Skin of body (tissue), 2 donors: ENCODE data around the gene ARVCF. TPM values are rescaled to one million over a fixed set of nuclear protein-coding genes. Genes with fewer than 3 reads are reported as not detected.
A peak's percentile ranks its signal among the peaks of the same experiment; 100 is the strongest.

ENCODE experiments used
- DNase-seq: peaks from one replicate; lab custom pipeline; 2025; lab: John Stamatoyannopoulos, UW
- total RNA-seq: library from RNA; depleted of rRNA; stranded (reverse); fragments of >200 nt; gene quantifications from one replicate; pipeline ENCODE4 v1.2.3, GENCODE V29; 2014

Gene ARVCF
- total RNA-seq, 1 donor from 2014 or later = 15.1 TPM

DNA sequence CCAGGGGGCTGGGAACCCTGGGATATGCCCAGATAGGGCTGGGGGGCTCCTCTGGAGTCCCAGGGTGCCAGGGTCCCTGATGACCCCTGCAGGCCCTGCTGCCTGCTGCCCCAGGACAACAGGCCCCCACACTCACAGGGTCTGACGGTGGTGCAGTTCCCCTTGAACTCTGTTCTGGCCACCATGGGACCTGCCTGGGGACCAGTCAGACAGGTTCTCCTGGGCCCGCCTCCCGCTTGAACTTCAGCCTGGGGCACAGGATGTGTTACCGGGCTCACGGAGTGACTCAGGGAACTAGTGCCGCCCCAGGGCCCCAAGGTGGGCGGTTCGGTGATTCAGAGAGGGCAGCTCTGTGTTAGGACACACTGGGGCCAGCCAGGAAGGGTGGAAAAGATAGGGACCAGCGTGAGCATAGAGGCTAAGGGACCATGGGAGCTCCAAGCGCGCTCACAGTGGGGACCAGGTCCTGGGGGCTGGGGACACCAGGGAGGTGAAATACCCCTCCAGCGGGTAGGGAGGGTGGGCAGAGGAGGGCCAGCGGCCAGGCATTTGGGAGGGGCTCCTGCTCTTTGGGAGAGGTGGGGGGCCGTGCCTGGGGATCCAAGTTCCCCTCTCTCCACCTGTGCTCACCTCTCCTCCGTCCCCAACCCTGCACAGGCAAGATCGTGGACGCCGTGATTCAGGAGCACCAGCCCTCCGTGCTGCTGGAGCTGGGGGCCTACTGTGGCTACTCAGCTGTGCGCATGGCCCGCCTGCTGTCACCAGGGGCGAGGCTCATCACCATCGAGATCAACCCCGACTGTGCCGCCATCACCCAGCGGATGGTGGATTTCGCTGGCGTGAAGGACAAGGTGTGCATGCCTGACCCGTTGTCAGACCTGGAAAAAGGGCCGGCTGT is 53.5 kb downstream of the ARVCF start:
- DNase-seq = peak; percentile 17

GRCh38 chr22:19962246-19962908 is 54.2 kb downstream of the ARVCF start:
- peak; percentile 46 for DNase-seq

- no peak for DNase-seq
Measured at GRCh38 chr22:19961868-19962245, 54.8 kb downstream of the ARVCF start.

DNA sequence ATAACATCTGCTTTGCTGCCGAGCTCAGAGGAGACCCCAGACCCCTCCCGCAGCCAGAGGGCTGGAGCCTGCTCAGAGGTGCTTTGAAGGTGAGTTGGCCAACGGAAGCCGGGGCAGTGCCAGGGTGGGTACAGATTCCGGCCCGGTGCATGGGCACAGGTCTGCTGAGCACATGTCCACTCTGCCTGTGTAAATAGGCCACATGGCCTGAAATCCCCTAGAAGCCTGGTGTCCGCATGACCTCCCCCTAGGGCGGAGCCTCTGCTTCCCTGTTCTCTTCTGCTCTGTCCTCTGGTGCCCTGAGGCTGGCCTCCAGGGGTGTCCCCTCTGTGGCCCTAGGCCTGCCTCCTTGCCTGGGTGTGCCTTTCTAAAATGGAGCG is 55.4 kb downstream of the ARVCF start:
- DNase-seq = no peak

DNA sequence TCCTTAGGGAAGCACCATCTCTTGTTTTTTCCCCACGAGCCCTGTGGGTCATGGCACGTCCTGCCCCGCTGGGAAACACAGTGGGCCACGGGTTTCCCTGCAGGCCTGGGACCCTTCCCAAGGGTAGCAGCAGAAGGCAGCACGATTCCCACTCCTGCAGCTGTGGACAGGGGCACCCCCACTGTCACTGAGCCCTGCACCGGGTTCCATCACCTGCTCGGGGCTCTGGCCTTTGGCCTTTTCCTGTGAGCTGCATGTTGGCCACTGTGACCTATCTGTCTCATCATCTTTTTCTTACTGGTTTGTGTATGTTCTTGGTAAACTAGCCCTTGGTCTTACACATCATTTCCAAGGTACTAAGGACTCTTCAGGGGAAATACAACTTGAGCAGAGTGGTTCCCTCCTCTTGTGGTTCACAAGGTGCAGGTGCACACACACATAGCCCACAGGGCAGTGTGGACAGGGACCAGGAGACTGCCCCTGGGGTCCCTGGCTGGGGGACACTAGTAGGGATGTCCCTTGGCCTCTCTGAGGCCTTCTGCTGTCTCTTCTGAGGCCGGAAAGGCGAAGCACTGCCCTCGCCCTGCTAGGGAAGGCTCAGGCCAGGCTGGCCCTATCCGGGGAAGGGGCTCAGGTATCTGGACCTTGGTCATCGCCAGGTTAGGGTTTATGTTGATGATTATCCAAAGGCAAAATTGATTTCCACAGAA is 56.0 kb downstream of the ARVCF start:
- DNase-seq = no peak

- no peak for DNase-seq
Measured at GRCh38 chr22:19959587-19960490, 56.8 kb downstream of the ARVCF start.

- peak; percentile 62 for DNase-seq
Measured at GRCh38 chr22:19959043-19959586, 57.5 kb downstream of the ARVCF start.

DNA sequence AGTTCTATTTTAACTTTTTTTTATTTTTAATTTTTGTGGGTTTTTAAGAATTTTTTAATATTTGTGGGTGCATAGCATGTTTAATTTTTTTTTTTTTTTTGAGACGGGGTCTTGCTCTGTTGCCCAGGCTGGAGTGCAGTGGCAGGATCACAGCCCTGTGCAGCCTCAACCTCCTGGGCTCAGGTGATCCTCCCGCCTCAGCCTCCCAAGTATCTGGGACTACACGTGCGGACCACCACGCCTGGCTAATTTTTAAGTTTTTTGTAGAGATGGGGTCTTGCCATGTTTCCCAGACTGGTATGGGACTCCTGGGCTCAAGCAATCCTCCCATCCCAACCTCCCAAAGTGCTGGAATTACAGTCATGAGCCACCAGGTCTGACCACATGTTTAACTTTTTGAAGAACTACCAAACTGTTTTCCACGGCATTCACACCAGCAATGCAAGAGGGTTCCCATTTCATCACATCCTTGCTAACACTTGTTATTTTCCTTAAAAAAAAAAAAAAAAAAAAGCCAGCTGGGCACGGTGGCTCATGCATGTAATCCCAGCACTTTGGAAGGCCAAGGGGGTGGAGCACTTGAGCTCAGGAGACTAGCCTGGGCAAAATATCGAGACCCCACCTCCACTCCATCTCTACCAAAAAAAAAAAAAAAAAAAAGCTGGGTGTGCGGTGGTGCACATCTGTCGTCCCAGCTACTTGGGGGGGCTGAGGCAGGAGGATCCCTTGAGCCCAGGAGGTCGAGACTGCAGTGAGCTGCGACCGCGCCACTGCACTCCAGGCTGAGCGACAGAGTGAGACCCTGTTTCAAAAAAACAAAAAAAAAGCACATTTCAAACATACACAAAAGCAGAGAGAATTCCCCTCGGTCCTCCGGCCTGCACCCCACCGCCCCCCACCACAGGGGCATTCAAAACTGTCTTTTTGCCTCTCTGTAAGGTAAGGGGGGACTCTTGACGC is 58.3 kb downstream of the ARVCF start:
- no peak for DNase-seq

GRCh38 chr22:19957445-19957844 is 59.2 kb downstream of the ARVCF start:
- DNase-seq = no peak

GRCh38 chr22:19955241-19956128 is 61.1 kb downstream of the ARVCF start:
- no peak for DNase-seq

DNA sequence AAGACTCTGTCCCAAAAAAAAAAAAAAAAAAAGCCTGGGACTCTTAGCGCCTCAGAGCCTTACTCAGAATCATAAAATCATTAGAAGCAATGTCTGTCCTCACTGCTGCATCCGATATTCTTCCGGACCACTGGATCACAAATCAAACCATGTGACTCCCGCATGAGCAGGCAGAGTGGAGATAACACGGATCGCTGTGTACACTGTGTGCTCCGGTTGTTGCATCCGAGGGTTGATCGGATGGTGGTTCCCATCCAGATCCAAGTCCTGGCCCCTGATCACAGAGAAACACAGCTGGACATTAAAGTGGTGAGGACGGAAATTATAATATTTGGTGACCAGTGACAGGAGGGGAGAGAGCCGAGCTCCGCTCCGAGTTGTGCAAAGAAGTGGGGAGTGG is 65.3 kb downstream of the ARVCF start:
- DNase-seq = no peak

GRCh38 chr22:19948057-19948760 is 68.4 kb downstream of the ARVCF start:
- DNase-seq = no peak

GRCh38 chr22:19943082-19944026 is 73.3 kb downstream of the ARVCF start:
- DNase-seq = peak; percentile 90

GRCh38 chr22:19942157-19943081 is 74.2 kb downstream of the ARVCF start:
- DNase-seq = peak; percentile 85

GRCh38 chr22:19941365-19942082 is 75.1 kb downstream of the ARVCF start, which contains the start of the genes COMT and TXNRD2:
TSS of gene COMT (plus strand) at chr22:19941772. CDS start at chr22:19962527, 20,755 bp downstream.
TSS of gene TXNRD2 (minus strand) at chr22:19941818. CDS start at chr22:19941803, 15 bp downstream.
- DNase-seq = no peak
